ENCODE results near the gene NPIPA1.
"Not testable (repeated sequence)": the region's sequence is repeated elsewhere in the genome, so short reads cannot be mapped to it uniquely, and the experiment has no call there.

NPIPA1 gene

DNA sequence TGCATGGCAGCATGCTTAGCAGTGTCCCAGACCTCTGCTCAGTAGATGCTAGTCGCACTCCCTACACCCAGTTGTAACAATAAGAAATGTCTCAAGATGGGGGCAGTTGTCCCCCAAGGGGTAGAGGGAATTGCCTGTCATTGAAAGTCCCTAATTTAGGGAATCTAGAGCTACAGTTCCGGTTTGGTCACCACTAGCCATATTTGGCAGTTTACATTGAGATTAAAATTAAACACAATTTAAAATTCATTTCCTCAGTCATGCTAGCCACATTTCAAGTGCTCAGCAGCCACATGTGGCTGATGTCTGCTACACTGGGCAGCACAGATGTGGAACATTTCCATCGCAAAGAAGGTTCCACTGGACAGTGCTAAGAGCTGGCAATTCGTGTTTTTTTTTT lies 41.7 kb downstream of the NPIPA1 start:
- not testable (repeated sequence) for DNase-seq

DNA sequence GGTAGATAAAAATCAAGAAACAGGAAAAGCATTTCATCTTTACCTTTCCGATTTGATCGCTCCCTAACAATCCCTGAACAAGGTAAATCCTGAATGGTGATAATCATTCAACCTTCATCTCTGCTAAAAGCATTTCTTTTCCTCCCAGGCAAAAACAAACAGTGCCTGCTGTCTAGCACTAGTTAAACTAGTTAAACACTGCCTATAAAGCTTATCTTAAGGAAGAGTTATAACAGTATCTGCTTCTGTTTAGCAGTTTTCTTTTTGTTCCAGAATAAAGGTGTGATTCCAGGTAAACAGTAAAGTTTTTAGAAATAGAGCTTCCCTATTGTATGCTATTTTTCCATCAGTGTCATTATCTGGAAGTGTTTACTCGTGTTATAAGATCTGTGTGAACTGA lies 44.0 kb downstream of the NPIPA1 start:
- not testable (repeated sequence) for DNase-seq

DNA sequence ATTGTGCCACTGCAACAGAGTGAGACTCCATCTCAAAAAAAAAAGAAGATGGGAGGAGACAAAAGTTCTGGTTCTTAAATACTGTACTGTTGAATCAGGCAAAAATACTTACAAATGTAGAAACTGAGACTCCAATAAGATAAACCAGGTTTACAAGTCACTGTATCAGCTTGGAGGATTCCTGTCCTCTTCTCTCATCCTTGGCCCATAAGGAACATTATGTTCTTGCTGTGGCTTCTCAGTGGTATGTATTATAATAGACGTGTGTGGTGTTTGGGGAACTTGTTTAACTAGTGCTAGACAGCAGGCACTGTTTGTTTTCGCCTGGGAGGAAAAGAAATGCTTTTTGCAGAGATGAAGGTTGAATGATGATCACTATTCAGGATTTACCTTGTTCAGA lies 45.3 kb downstream of the NPIPA1 start:
- not testable (repeated sequence) for DNase-seq

DNA sequence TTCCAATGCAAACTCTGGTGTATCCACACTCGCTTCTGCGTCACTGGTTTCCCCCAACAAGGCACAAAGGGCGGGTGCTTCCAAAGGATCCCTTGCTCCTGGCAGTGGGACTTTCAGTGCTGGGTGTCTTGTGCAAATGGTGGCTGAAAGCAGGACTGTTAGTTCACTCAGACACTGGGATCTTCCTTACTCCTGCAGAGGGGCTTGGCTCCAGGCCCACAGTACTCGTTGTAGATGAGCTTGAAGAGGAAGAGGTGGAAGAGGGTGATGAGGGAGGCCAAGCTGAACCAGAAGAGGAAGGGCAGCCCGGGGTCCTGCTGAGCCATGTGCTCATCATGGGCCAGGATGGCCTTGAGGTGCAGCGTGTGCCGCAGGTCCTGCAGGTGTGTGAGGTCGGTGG lies 50.8 kb downstream of the NPIPA1 start:
- DNase-seq = not testable (repeated sequence)

DNA sequence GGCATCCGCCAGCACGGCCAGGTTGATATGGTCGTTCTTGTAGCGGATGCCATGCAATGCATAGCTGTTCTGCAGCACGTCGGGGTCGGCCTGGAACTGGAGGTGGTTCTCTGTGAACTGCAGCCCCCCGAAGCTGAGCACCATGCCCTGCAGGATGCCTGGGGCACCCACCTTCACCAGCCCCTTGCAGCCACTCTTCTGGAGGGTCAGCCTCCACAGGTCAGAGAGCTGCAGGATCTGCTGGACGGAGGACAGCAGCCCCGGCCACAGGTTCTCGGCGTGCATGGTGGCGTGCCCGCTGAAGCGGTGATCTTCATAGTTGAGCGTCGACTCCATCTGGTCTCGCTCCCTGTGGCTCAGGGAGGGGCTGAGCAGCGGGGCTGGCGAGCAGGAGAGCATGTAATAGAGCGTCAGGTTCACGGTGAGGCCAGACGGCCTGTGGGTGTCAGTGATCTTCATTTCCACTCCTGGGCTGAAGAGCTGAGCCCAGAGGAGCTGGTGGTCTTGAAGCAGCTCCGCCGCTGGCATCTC lies 51.5 kb downstream of the NPIPA1 start:
- DNase-seq = not testable (repeated sequence)

DNA sequence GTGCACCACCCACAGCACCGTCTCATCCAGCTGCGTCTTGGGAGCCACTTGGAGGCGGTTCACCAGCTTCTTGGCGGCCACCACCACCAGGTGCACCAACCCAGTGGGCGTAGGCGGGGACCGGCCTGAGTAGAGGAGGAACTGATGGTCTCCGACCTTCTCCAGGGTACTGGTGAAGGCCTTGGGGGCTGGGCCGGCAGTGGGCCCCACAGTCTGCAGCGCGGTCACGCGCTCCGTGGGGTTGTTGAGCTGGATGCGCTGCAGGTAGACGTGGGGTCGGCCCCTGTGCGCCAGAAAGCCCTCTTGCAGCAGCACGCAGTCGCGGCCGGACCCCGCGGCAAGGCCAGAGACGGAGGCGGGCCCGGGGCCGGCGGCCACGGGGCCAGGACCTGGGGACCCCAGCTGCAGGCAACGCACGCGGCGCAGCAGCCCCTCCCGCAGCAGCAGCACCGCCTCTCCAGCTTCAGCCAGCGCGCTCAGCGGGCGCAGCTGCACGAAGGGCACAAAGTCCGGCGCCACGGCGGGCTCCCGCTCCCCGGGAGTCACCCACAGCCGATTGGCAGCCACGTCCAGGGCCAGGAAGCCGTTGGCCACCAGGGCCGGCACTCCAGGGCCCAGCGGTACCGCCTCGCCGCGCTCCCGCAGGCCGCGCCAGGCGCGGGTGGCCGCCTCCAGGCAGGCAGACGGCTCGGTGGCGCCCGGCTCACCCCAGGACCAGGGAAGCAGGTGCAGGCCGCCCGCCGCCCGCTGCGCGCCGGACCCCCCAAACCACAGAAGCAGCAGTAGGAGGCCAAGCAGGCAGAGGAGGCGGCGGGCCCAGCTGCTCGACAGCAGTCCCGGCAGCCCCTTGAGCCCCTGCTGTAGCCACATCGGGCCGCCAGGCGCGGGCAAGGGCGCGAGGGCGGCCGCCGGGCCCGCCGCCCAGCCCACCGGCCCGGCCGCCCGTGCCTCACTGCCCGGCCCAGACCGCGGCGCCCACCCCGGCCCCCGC lies 52.3 kb downstream of the NPIPA1 start:
- not testable (repeated sequence) for DNase-seq

DNA sequence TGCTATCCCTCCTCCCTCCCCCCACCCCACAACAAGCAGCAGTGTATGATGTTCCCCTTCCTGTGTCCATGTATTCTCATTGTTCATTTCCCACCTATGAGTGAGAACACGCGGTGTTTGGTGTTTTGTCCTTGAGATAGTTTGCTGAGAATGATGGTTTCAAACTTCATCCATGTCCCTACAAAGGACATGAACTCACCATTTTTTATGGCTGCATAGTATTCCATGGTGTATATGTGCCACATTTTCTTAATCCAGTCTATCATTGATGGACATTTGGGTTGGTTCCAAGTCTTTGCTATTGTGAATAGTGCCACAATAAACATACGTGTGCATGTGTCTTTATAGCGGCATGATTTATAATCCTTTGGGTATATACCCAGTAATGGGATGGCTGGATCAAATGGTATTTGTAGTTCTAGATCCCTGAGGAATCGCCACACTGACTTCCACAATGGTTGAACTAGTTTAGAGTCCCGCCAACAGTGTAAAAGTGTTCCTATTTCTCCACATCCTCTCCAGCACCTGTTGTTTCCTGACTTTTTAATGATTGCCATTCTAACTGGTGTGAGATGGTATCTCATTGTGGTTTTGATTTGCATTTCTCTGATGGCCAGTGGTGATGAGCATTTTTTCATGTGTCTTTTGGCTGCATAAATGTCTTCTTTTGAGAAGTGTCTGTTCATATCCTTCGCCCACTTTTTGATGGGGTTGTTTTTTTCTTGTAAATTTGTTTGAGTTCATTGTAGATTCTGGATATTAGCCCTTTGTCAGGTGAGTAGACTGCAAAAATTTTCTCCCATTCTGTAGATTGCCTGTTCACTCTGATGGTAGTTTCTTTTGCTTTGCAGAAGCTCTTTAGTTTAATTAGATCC lies 56.3 kb downstream of the NPIPA1 start:
- not testable (repeated sequence) for DNase-seq

DNA sequence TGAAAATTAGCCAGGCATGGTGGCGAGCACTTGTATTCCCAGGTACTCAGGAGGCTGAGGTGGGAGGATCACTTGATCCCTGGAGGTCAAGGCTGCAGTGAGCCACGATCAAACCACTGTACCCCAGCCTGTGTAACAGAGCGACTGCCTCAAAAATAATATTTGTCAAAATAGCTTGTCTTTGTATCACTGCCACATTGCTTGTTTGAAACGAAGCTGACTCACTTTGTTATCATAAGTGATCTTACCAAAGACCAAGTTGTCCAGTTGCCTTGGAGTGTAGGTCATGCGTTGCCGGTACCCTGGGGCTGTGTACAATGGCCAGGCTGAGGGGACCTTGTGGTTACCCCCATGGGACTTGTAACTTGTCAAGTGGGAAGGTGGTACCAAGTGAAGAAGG lies 59.5 kb downstream of the NPIPA1 start:
- DNase-seq = peak; percentile 59

DNA sequence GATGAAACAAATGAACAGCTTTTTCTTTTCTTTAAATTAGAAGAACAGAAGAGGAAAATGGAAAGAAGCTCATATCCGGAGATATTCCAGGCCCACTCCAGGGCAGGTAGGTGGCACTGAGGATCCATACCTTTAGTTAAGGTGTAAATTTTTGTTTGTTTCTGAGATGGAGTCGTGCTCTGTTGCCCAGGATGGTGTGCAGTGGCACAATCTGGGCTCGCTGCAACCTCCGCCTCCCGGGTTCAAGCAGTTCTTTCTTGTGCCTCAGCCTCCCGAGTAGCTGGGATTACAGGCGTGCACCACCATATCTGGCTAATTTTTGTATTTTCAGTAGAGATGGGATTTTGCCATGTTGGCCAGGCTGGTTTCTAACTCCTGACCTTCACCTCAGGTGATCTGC lies 61.1 kb downstream of the NPIPA1 start:
- not testable (repeated sequence) for DNase-seq

DNA sequence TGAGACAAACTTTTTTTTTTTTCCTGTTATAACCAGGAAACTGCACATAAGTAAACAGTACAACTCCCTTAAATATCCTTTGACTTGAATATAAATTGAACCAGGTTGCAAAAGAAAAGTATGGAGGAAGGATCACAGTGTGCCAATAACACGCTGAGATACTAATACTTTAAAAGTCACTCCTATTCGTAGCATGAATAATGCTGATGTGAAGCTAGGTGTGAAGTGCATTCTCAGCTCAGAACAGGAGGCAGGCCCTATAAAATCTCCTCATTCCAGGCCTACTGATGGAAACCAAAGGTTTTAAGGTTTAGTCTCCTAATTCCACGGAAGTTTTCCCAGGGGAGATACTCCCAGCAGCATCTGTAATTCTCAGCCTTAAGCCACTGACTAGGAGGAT lies 62.6 kb downstream of the NPIPA1 start:
- not testable (repeated sequence) for DNase-seq
